Measurements from ENCODE around the gene JAK3.

The JAK3 gene

GRCh38 chr19:17869114-17869608 lies 21.4 kb upstream of the JAK3 start:
- no peak overlapping the region for H3K4me3 Mint-ChIP-seq
- no peak for TF ChIP-seq CTCF (IDR thresholded peaks at IDR 0.05; ENCODE audit: unreplicated experiment in 3 of 3)
- H3K36me3 Mint-ChIP-seq (ENCODE audit: low read depth), result peaks cover 13% of the 10 kb centered on the region
- H3K4me1 Mint-ChIP-seq, result no peaks in the 10 kb centered on the region
- H3K27ac Mint-ChIP-seq, result no peak overlapping the region
- no peaks in the 10 kb centered on the region for H3K9me3 Mint-ChIP-seq
- peaks cover 67% of the 10 kb centered on the region for H3K27me3 Mint-ChIP-seq (ENCODE audit: low read depth)

- TF ChIP-seq CTCF (IDR thresholded peaks at IDR 0.05; ENCODE audit: unreplicated experiment in 3 of 3), result no peak
- no peaks in the 10 kb centered on the region for H3K9me3 Mint-ChIP-seq
- H3K36me3 Mint-ChIP-seq (ENCODE audit: low read depth), result peaks cover 18% of the 10 kb centered on the region
These were observed 20.9 kb upstream of the JAK3 start for GRCh38 chr19:17868669-17869068.

GRCh38 chr19:17866964-17867486 lies 19.2 kb upstream of the JAK3 start:
- TF ChIP-seq CTCF (IDR thresholded peaks at IDR 0.05; ENCODE audit: unreplicated experiment in 3 of 3), result no peak
- Mint-ChIP-seq H3K27ac (no peak overlapping the region), H3K9me3 (no peaks in the 10 kb centered on the region), H3K4me1 (no peaks in the 10 kb centered on the region), H3K36me3 (ENCODE audit: low read depth) (peaks cover 27% of the 10 kb centered on the region), H3K4me3 (no peak overlapping the region), H3K27me3 (ENCODE audit: low read depth) (peaks cover 47% of the 10 kb centered on the region)

More at GRCh38 chr19:17868669-17869068, 20.9 kb upstream of the JAK3 start:
- no peak overlapping the region for H3K27ac Mint-ChIP-seq
- H3K4me1 Mint-ChIP-seq, result no peaks in the 10 kb centered on the region
- H3K4me3 Mint-ChIP-seq, result no peak overlapping the region
- H3K27me3 Mint-ChIP-seq (ENCODE audit: low read depth), result peaks cover 62% of the 10 kb centered on the region

GRCh38 chr19:17866312-17866963 lies 18.7 kb upstream of the JAK3 start:
- no peak overlapping the region for H3K27ac Mint-ChIP-seq
- H3K27me3 Mint-ChIP-seq (ENCODE audit: low read depth), result peaks cover 41% of the 10 kb centered on the region
- no peaks in the 10 kb centered on the region for H3K9me3 Mint-ChIP-seq
- H3K36me3 Mint-ChIP-seq (ENCODE audit: low read depth), result peaks cover 31% of the 10 kb centered on the region
- no peak overlapping the region for H3K4me3 Mint-ChIP-seq
- TF ChIP-seq CTCF (IDR thresholded peaks at IDR 0.05; ENCODE audit: unreplicated experiment in 3 of 3), result no peak
- peaks cover 3% of the 10 kb centered on the region for H3K4me1 Mint-ChIP-seq

- H3K4me1 Mint-ChIP-seq, result peaks cover 9% of the 10 kb centered on the region
- TF ChIP-seq CTCF (IDR thresholded peaks at IDR 0.05; ENCODE audit: unreplicated experiment in 3 of 3), result no peak
- H3K36me3 Mint-ChIP-seq (ENCODE audit: low read depth), result peaks cover 38% of the 10 kb centered on the region
- H3K27ac Mint-ChIP-seq, result no peak overlapping the region
- H3K4me3 Mint-ChIP-seq, result peak overlapping the region in 1 of 3 experiments; percentile 46
- H3K9me3 Mint-ChIP-seq, result no peaks in the 10 kb centered on the region
- H3K27me3 Mint-ChIP-seq (ENCODE audit: low read depth), result peaks cover 33% of the 10 kb centered on the region
These were observed 17.9 kb upstream of the JAK3 start for GRCh38 chr19:17865364-17866311.

All from nephron (organoid).